Astrocyte of the hippocampus (primary cell): ENCODE results near the gene ARHGAP26.
A peak's percentile ranks its signal among the peaks of the same experiment; 100 is the strongest.
"Not testable (repeated sequence)": the region's sequence is repeated elsewhere in the genome, so short reads cannot be mapped to it uniquely, and the experiment has no call there.

Source experiments
- DNase-seq: peaks from one replicate; pipeline ENCODE4 v3.0.0; 2011; ENCODE audit warnings: low read depth, low spot score

Gene ARHGAP26

GRCh38 chr5:142901476-142902185 lies 131.5 kb downstream of the ARHGAP26 start:
- DNase-seq: no peak

- no peak for DNase-seq
These were observed 132.2 kb downstream of the ARHGAP26 start for GRCh38 chr5:142902186-142902965.

DNA sequence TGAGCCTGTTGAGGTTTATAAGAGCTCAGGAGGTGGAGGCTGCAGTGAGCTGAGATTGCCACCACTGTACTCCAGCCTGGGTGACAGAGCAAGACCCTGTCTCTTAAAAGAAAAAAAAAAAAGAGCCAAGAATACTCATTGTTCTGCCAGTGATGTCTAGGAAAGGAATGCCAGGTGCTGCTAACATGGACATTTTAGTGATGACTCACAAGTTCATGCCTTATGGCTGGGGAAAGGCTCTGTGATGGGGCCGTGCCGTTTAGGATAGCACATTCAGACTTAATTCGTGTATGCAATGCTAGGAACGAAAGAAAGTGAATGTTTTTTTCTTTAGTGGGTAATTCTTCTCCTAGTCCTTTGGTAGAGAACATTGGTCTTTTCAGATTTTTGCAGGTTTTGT lies 134.2 kb downstream of the ARHGAP26 start:
- DNase-seq: peak; percentile 49

GRCh38 chr5:142905348-142905747 lies 135.2 kb downstream of the ARHGAP26 start:
- no peak for DNase-seq

- DNase-seq: no peak
These were observed 136.9 kb downstream of the ARHGAP26 start for GRCh38 chr5:142906863-142907671.

DNA sequence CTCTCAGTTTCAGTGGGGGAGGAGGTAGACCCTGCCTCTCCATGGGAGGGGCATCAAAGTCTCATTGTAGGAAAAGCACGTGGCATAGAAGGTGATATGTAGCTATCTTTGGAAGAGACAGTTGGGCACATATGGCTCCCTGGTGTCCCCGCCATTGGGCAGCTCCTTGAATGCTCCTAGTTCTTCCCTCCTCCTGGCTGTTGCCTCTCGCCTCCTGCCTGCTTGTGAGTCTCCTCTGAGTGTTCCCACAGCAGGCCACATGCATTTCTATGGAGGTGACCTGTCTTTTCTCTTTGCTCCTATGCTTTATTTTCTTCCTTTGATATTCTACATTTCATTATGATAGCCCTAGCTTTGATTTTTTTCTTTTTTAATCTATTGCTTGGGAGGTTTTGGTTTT lies 138.5 kb downstream of the ARHGAP26 start:
- no peak for DNase-seq

GRCh38 chr5:142910128-142910527 lies 140.0 kb downstream of the ARHGAP26 start:
- DNase-seq: no peak

DNA sequence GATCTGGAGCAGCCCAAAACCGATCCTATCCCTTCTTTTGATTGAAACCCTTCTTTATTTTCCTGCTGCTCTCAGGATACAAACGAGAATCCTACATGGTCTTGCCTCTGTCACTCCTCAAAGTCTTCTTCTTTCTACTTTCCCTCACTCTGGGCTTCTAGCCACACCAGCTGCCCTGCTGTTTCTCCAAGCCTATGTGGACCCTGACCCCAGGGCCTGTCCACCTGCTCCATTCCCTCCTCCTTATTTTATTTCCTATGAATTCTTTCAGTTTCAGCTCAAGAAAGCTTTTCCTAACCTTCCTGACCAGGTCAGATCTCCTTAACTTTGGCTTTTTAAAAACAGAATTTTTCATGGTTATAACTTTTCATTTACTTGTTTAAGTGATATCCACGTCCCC lies 141.0 kb downstream of the ARHGAP26 start:
- DNase-seq: no peak

GRCh38 chr5:142911775-142912174 lies 141.6 kb downstream of the ARHGAP26 start:
- DNase-seq: no peak

GRCh38 chr5:142913728-142914338 lies 143.7 kb downstream of the ARHGAP26 start:
- no peak for DNase-seq

- DNase-seq: no peak
These were observed 144.9 kb downstream of the ARHGAP26 start for GRCh38 chr5:142915038-142915437.

- DNase-seq: peak; percentile 74
These were observed 145.7 kb downstream of the ARHGAP26 start for GRCh38 chr5:142915813-142916424.

- DNase-seq: no peak
These were observed 148.9 kb downstream of the ARHGAP26 start for GRCh38 chr5:142918959-142919635.

DNA sequence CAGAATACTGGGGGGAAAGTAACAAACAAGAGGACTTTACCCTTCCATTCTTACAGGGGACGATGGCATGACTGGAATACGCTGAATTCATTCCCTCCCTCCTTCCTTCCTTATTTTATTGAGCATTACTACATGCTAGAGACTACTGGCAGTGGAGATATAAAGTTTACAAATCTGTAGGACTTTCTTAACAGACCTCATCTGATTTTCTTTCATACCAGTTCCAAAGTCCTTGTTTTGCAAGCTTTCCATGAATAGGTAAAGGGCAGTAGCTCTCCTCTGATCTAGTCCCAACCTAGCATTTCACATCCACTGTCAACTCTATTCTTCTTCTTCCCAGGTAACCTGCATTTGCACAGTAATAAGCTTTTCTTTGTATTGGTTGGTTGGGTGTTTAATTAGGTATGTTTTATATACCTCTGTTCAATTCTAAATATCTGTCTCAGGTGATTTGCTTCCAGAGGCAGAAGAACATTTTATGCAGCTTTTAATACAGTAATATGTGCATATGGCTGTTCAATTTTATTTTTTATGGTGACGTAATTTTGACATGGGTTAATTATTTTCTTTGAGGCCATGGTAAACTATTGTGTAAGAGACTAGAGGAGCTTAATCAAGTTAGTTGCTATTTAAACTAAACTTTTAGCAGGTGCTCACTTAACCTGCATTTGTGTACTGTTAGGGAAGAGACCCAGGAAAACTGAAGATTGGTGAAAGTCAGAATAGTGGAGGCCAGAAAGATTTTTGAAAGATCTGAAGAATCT lies 150.9 kb downstream of the ARHGAP26 start:
- no peak for DNase-seq

DNA sequence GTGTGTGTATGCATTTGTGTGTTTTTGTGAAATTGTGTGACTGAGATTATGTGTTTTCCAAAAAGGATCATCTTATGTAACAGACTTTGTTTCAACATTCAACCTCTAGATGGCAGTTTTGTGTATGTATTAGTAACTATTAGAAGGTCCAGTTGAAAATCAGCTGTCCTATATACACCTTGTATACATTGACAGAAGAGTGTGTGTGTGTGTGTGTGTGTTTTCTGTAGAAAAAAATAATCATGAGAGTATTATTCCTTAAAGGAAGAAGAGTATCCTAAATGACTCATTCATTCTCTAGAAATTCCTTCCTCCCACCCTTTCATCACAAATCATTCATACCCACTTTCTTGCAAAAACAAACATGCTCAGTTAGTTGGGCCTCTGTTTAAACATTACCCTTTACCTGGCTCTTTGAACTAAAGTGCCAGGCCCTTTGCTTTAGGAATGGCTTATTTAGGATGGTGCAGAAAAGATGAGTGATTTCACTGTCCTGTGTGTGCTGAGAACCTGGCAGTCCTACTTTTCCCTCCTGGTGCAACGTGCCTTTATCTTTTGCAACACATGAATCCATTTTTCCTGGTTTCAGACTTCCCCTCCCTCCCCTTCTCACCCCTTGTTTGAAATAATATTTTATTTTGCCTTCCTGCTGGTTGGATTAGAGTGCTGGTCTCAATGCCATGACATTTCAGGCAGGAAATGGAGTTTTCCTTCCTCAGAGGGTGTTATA lies 152.2 kb downstream of the ARHGAP26 start:
- DNase-seq: peak; percentile 53

DNA sequence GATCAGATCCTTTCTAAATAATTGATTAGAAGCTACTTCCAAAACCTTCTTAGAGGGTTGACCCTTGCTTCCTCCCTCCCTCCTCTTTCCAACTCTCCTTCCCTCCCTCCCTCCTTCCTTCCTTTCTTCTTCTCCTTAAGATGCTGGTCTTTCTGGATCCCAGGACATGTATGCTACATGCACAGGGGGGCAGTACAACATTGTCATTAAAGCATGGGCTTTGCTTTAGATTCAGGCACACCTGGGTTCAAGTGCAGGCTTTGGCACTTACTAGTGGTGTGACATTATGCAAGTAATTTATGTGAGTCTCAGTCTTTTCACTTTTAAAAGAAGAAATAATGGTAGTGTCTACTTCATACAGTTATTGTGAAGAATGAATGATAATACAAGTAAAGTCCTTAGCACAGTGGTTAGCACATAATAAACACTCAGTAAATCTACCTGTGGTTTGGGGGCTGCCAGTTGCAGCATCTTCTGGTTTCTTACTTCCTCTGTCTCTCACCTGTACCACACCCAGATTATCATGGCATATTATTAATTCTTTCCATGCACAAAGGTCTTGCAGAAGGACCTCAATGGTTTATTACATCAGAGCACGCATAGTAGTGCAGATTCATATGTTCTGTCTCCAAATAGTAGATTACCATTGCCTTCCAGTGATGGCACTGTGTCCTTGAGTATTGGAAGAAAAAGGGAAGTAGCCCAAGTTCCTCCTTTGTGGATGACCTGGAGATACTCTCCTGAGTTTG lies 154.1 kb downstream of the ARHGAP26 start:
- DNase-seq: peak; percentile 34

GRCh38 chr5:142925795-142926194 lies 155.6 kb downstream of the ARHGAP26 start:
- DNase-seq: peak; percentile 78

DNA sequence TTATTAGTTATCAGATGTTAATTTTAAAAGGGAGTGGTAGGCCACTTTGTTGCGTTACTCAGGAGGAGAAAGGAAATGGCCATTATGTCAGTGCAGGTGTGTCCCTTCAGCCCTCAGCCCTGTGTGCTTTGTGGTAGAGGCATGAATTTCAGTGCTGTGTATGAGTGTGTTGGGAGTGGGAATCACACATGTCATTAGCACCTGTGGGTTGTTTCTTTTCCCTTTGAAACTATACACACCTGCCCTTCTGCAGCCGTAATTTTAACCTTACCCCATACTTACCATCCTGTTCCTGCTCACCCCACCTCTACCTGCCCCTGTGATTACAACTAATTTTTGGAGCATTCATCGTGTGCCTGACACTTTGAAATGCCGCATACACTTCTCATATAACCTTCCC lies 156.4 kb downstream of the ARHGAP26 start:
- DNase-seq: no peak

DNA sequence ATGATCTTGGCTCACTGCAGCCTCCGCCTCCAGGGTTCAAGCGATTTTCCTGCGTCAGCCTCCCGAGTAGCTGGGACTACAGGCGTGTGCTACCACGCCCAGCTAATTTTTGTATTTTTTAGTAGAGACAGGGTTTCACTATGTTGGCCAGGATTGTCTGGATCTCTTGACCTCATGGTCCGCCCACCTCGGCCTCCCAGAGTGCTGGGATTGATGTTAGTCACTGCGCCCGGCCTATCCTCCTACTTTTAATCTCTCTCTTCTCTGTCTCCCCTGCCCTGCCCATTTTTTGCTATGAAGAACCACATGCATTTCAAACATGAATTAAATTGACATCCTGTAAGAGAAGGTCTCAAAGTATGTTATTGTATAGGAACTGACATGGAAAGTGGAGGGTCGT lies 158.8 kb downstream of the ARHGAP26 start:
- DNase-seq: not testable (repeated sequence)
